K562 (cell line): Measurements from ENCODE around the gene PPP1CA. TPM values are rescaled to one million over a fixed set of nuclear protein-coding genes. Genes with fewer than 3 reads are reported as not detected.

Experiments used
- BRCA1 ChIP-seq, 2 experiments: fragments of 450-650 bp in 1 of 2; sonication (generic) in 1 of 2; formaldehyde crosslinking in 1 of 2; IDR thresholded peaks; 2 replicates each; pipeline versions ENCODE4 v1.5.0 to v1.6.1; 2017 to 2020; ENCODE audit warnings: mild to moderate bottlenecking in 1 of 2, missing genetic modification reagents in 1 of 2
- CBFB ChIP-seq: sonication (generic); formaldehyde crosslinking; IDR thresholded peaks from 2 replicates; pipeline ENCODE4 v1.4.0; 2020; ENCODE audit warnings: mild to moderate bottlenecking, missing genetic modification reagents
- HOXB6 ChIP-seq: fragments of 250-450 bp; sonication (Bioruptor Pico); IDR thresholded peaks from 2 replicates; pipeline ENCODE4 v1.5.1; 2022; ENCODE audit warnings: mild to moderate bottlenecking, borderline replicate concordance
- IRF2 ChIP-seq: sonication (generic); formaldehyde crosslinking; IDR thresholded peaks from 2 replicates; pipeline ENCODE4 v1.8.1; 2022; ENCODE audit warnings: mild to moderate bottlenecking, missing genetic modification reagents
- LCOR ChIP-seq: sonication (generic); formaldehyde crosslinking; IDR thresholded peaks from 2 replicates; pipeline ENCODE4 v1.8.0; 2022; ENCODE audit warnings: mild to moderate bottlenecking, missing genetic modification reagents
- MLX ChIP-seq, 2 experiments: fragments of 450-650 bp in 1 of 2; sonication (generic) in 1 of 2; formaldehyde crosslinking; conservative IDR thresholded peaks; 2 replicates each; pipeline versions ENCODE4 v1.4.0 to v1.8.1; 2020 to 2022; ENCODE audit warnings: mild to moderate bottlenecking in 1 of 2, missing genetic modification reagents in 1 of 2
- MYC ChIP-seq, 2 experiments: fragments of 250-450 bp in 1 of 2; sonication (Bioruptor Pico) in 1 of 2; IDR thresholded peaks; 2 replicates each; pipeline versions ENCODE4 v1.5.1 to v1.6.1; 2012 to 2021; ENCODE audit warnings: low read depth in 2 of 2, borderline replicate concordance in 1 of 2, improper control_type of control experiment in 1 of 2, low read length in 1 of 2, mild to moderate bottlenecking in 1 of 2, moderate library complexity in 1 of 2
- NR0B1 ChIP-seq: fragments of 450-650 bp; IDR thresholded peaks from one replicate; pipeline ENCODE4 v1.6.1; 2018; ENCODE audit warnings: mild to moderate bottlenecking, moderate library complexity; ENCODE audit not compliant: partially characterized antibody
- POLR3G ChIP-seq: IDR thresholded peaks from 2 replicates; pipeline ENCODE4 v1.6.1; 2011; ENCODE audit not compliant: insufficient read length, insufficient replicate concordance; ENCODE audit errors: extremely low read depth
- STAT6 ChIP-seq: sonication (generic); formaldehyde crosslinking; IDR thresholded peaks from 2 replicates; pipeline ENCODE4 v1.8.1; 2023; ENCODE audit warnings: mild to moderate bottlenecking, missing genetic modification reagents
- TCFL5 ChIP-seq: fragments of 250-450 bp; sonication (Bioruptor Pico); conservative IDR thresholded peaks from 2 replicates; pipeline ENCODE4 v1.6.1; 2021; ENCODE audit warnings: mild to moderate bottlenecking, moderate library complexity, matching md5 sums
- ZBED1 ChIP-seq: IDR thresholded peaks from 2 replicates; pipeline ENCODE4 v1.6.1; 2014
- ZNF644 ChIP-seq: fragments of 200-800 bp; sonication (Bioruptor generic); IDR thresholded peaks from 2 replicates; pipeline ENCODE4 v1.6.1; 2016; ENCODE audit warnings: low read depth, missing genetic modification characterization, missing compliant biosample characterization
- ZNF695 ChIP-seq: fragments of 450-650 bp; formaldehyde crosslinking; IDR thresholded peaks from 2 replicates; pipeline ENCODE4 v1.4.0; 2020; ENCODE audit warnings: mild to moderate bottlenecking, moderate library complexity
- polyA plus RNA-seq, 8 experiments: library from polyadenylated mRNA; depleted of rRNA in 4 of 8; stranded (reverse) in 5 of 8; unstranded in 3 of 8; fragments of >200 nt; fragmentation: Nextera tagmentation in 2 of 8; fragmentation: Illumina TruSeq in 1 of 8; extraction: Ambion mirVana in 2 of 8; extraction: Trizol in 1 of 8; gene quantifications; 2 replicates each; pipeline versions ENCODE4 v1.2.1 to v1.2.3, GENCODE V29; 2011 to 2014; ENCODE audit warnings: inconsistent platforms in 1 of 8, missing spikeins in 1 of 8
- total RNA-seq, 7 experiments: library from RNA; depleted of rRNA in 6 of 7; stranded (reverse); fragments of >200 nt in 6 of 7; fragmentation: Illumina TruSeq in 2 of 7; extraction: Trizol in 2 of 7; gene quantifications; 2 replicates each; pipeline versions ENCODE4 v1.2.1 to v1.2.3, GENCODE V29; 2011 to 2021; ENCODE audit warnings: low replicate concordance in 1 of 7
- TF ChIP-seq, protein P1 (sequence below), 3 experiments: fragments of 200-800 bp in 1 of 3; sonication (Bioruptor generic) in 1 of 3; sonication (generic) in 1 of 3; formaldehyde crosslinking in 1 of 3; IDR thresholded peaks; 2 replicates each; pipeline versions ENCODE4 v1.6.1 to v1.8.0; 2016 to 2022; ENCODE audit warnings: mild to moderate bottlenecking in 2 of 3, missing compliant biosample characterization in 2 of 3, missing genetic modification characterization in 2 of 3, missing genetic modification reagents in 1 of 3

Gene PPP1CA
- total and polyA plus RNA-seq, 9 of the 15 experiments (the other 6 are each of a cell fraction or from before 2014, with no cell fraction given), result 18.2 to 242 (median 188) TPM

DNA sequence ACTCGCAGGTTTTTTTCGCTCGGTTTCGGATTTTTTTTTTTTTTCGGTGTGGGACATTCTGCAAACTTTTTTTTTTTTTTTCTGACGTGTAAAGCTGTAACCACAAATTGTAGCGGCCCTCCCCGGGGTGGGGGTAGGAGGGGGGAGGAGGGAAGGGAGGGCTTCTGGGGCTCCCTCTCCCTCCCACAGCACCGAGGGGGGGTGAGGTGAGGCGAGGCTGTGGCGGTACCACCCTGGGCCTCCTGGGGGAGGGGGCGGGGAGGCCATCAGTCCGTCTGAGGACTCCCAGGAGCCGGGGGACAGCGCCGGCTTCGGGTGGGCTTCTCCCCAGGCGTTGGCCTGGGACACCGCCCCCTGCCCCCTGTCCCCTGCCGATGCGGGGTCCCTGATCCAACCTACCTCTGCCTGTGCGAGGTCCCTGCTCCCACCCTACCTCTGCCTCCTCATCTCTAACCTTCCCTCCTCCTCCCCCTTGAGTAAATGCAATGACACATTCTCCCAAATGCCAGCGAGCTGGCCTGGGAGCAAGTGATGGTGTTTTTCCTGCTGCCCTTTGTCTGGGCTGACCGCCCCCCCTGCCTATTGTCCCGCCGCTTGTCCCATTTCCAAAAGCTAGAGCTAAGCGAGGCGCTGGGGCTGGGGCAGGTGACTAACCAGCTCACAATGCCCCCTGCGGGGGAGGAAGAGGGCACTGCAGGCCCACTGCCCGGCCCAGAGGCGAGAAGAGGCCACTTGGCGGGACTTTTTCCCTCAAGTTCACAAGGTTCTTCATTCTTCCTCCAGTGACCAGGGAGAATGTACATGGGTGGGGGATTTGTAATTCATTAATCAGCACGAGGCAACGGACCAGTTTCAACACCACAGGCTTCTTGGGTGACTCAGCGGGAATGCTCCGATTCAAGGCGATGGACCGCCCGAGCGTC is 27.7 kb downstream of the PPP1CA start (continued):
- TF ChIP-seq NR0B1 (no peak), ZBED1 (0 out of 2 replicates have a peak, but pooled peaks have one; percentile 46), MYC (IDR thresholded peaks at IDR 0.05; ENCODE audit: low read depth, low read length) (peak; percentile 60; the same call in 1 of the 2 replicates), MYC (CRISPR knock-in tag; IDR thresholded peaks at IDR 0.05; ENCODE audit: borderline replicate concordance, low read depth) (no peak; the same call in 1 of the 2 replicates), HOXB6 (CRISPR knock-in tag) (no peak), TCFL5 (no peak), ZNF644 (tag) (no peak; the same call in 1 of the 2 replicates), POLR3G (no peak), BRCA1 (IDR thresholded peaks at IDR 0.05) (no peak), BRCA1 (CRISPR knock-in tag; IDR thresholded peaks at IDR 0.05) (no peak), ZNF695 (CRISPR knock-in tag) (no peak), STAT6 (CRISPR knock-in tag) (0 out of 2 replicates have a peak, but pooled peaks have one; percentile 58), CBFB (CRISPR knock-in tag) (no peak), MLX (CRISPR knock-in tag; conservative IDR thresholded peaks at IDR 0.05) (no peak), IRF2 (no peak), LCOR (peak; percentile 27; the same call in 1 of the 2 replicates)
- TF ChIP-seq, protein P1, sequence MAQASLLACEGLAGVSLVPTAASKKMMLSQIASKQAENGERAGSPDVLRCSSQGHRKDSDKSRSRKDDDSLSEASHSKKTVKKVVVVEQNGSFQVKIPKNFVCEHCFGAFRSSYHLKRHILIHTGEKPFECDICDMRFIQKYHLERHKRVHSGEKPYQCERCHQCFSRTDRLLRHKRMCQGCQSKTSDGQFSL (CRISPR knock-in tag; IDR thresholded peaks at IDR 0.05), result 0 out of 2 replicates have a peak, but pooled peaks have one; percentile 29
- TF ChIP-seq, protein P1 (tag; IDR thresholded peaks at IDR 0.05), result peak in 1 of 2 experiments; percentile 73; a peak in 2 of 4 replicates
